Ovary (tissue), 3 donors: ENCODE data around the gene PUSL1.

Experiments
- EP300 ChIP-seq: sonication (generic); formaldehyde crosslinking; IDR thresholded peaks from one replicate; pipeline ENCODE4 v1.6.1; 2017; ENCODE audit warnings: antibody characterized with exemption
- POLR2A ChIP-seq: fragments of 450-650 bp; IDR thresholded peaks from one replicate; pipeline ENCODE4 v1.6.1; 2017; ENCODE audit warnings: antibody characterized with exemption, mild to moderate bottlenecking, moderate library complexity
- TF ChIP-seq, protein P1 (sequence below), 3 donors: fragments of 450-650 bp in 2 of 3; fragments of 200-600 bp in 1 of 3; IDR thresholded peaks; one replicate each; pipeline versions ENCODE4 v1.5.1 to v1.8.0; 2016 to 2022; ENCODE audit warnings: antibody characterized with exemption in 3 of 3, mild to moderate bottlenecking in 1 of 3
- donor health status: DM: no; HTN: no; CAD: no.

DNA sequence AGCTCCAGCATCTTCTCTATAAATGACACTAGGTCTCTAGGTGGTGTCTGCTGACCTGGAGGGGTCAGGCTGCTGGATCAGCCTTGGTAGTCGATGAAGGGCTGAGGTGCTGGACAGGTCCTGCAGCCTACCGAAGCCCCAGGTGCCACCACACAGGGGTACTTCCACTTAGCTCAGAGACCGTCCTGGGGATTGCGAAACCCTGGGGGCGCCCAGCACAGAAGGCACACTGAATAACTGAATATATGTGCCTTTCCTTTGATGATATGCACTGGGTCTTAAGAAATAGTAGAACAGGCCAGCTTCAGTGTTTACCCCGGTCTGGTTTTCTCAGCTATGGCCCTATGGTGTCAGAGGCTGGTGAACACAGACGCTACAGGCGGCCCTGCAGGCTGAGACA lies 45.6 kb upstream of the PUSL1 start:
- no peak for TF ChIP-seq POLR2A
- no peak for TF ChIP-seq EP300
- TF ChIP-seq, protein P1, sequence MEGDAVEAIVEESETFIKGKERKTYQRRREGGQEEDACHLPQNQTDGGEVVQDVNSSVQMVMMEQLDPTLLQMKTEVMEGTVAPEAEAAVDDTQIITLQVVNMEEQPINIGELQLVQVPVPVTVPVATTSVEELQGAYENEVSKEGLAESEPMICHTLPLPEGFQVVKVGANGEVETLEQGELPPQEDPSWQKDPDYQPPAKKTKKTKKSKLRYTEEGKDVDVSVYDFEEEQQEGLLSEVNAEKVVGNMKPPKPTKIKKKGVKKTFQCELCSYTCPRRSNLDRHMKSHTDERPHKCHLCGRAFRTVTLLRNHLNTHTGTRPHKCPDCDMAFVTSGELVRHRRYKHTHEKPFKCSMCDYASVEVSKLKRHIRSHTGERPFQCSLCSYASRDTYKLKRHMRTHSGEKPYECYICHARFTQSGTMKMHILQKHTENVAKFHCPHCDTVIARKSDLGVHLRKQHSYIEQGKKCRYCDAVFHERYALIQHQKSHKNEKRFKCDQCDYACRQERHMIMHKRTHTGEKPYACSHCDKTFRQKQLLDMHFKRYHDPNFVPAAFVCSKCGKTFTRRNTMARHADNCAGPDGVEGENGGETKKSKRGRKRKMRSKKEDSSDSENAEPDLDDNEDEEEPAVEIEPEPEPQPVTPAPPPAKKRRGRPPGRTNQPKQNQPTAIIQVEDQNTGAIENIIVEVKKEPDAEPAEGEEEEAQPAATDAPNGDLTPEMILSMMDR (IDR thresholded peaks at IDR 0.05), result no peak
